ENCODE results near the gene CREM.
A peak's percentile ranks its signal among the peaks of the same experiment; 100 is the strongest.
"Not testable (repeated sequence)": the region's sequence is repeated elsewhere in the genome, so short reads cannot be mapped to it uniquely, and the experiment has no call there.

CREM gene

GRCh38 chr10:35213699-35214098 is 87.1 kb downstream of the CREM start:
- peaks cover 55% of the 10 kb centered on the region for H3K4me1 Mint-ChIP-seq (ENCODE audit: low read depth)
- peaks cover 33% of the 10 kb centered on the region for H3K36me3 Mint-ChIP-seq (ENCODE audit: low read depth)
- H3K27ac Mint-ChIP-seq, result peak overlapping the region; percentile 50
- no peaks in the 10 kb centered on the region for H3K27me3 Mint-ChIP-seq (ENCODE audit: low read depth)
- H3K4me3 Mint-ChIP-seq, result no peak overlapping the region
- H3K9me3 Mint-ChIP-seq, result no peaks in the 10 kb centered on the region

- H3K27me3 Mint-ChIP-seq (ENCODE audit: low read depth), result no peaks in the 10 kb centered on the region
- no peak overlapping the region for H3K27ac Mint-ChIP-seq
- H3K4me3 Mint-ChIP-seq, result no peak overlapping the region
- H3K9me3 Mint-ChIP-seq, result no peaks in the 10 kb centered on the region
- peaks cover 54% of the 10 kb centered on the region for H3K4me1 Mint-ChIP-seq (ENCODE audit: low read depth)
- H3K36me3 Mint-ChIP-seq (ENCODE audit: low read depth), result peaks cover 29% of the 10 kb centered on the region
Measured at GRCh38 chr10:35214607-35215020, 88.0 kb downstream of the CREM start.

- H3K27ac Mint-ChIP-seq, result no peak overlapping the region
- no peak overlapping the region for H3K4me3 Mint-ChIP-seq
- H3K9me3 Mint-ChIP-seq, result no peaks in the 10 kb centered on the region
- peaks cover 27% of the 10 kb centered on the region for H3K36me3 Mint-ChIP-seq (ENCODE audit: low read depth)
- peaks cover 49% of the 10 kb centered on the region for H3K4me1 Mint-ChIP-seq (ENCODE audit: low read depth)
- no peaks in the 10 kb centered on the region for H3K27me3 Mint-ChIP-seq (ENCODE audit: low read depth)
Measured at GRCh38 chr10:35215107-35215506, 88.5 kb downstream of the CREM start.

- Mint-ChIP-seq H3K9me3 (no peaks in the 10 kb centered on the region), H3K4me3 (peak overlapping the region; percentile 46), H3K36me3 (ENCODE audit: low read depth) (peaks cover 16% of the 10 kb centered on the region), H3K27ac (peak overlapping the region; percentile 73), H3K4me1 (ENCODE audit: low read depth) (peaks cover 38% of the 10 kb centered on the region), H3K27me3 (ENCODE audit: low read depth) (no peaks in the 10 kb centered on the region)
Measured at GRCh38 chr10:35216303-35216905, 89.8 kb downstream of the CREM start.

- peaks cover 37% of the 10 kb centered on the region for H3K4me1 Mint-ChIP-seq (ENCODE audit: low read depth)
- H3K27me3 Mint-ChIP-seq (ENCODE audit: low read depth); H3K9me3 Mint-ChIP-seq: not testable (repeated sequence)
- peak overlapping the region; percentile 46 for H3K4me3 Mint-ChIP-seq
- H3K36me3 Mint-ChIP-seq (ENCODE audit: low read depth), result peaks cover 12% of the 10 kb centered on the region
- peak overlapping the region; percentile 73 for H3K27ac Mint-ChIP-seq
Measured at GRCh38 chr10:35216956-35217355, 90.3 kb downstream of the CREM start.

GRCh38 chr10:35217455-35217854 is 90.8 kb downstream of the CREM start:
- Mint-ChIP-seq H3K9me3 (no peaks in the 10 kb centered on the region), H3K36me3 (ENCODE audit: low read depth) (peaks cover 8% of the 10 kb centered on the region), H3K4me3 (no peak overlapping the region), H3K27ac (peak overlapping the region; percentile 91), H3K27me3 (ENCODE audit: low read depth) (no peaks in the 10 kb centered on the region), H3K4me1 (ENCODE audit: low read depth) (peaks cover 37% of the 10 kb centered on the region)

- Mint-ChIP-seq H3K36me3 (ENCODE audit: low read depth) (peaks cover 4% of the 10 kb centered on the region), H3K4me3 (peak overlapping the region; percentile 65), H3K27me3 (ENCODE audit: low read depth) (no peaks in the 10 kb centered on the region), H3K9me3 (no peaks in the 10 kb centered on the region), H3K4me1 (ENCODE audit: low read depth) (peaks cover 36% of the 10 kb centered on the region), H3K27ac (peak overlapping the region; percentile 91)
Measured at GRCh38 chr10:35218339-35218955, 91.8 kb downstream of the CREM start.

GRCh38 chr10:35219292-35219691 is 92.6 kb downstream of the CREM start:
- Mint-ChIP-seq H3K27me3 (ENCODE audit: low read depth) (no peaks in the 10 kb centered on the region), H3K4me1 (ENCODE audit: low read depth) (peaks cover 32% of the 10 kb centered on the region), H3K36me3 (ENCODE audit: low read depth) (no peaks in the 10 kb centered on the region), H3K4me3 (no peak overlapping the region), H3K9me3 (no peaks in the 10 kb centered on the region), H3K27ac (peak overlapping the region; percentile 91)

- H3K27me3 Mint-ChIP-seq (ENCODE audit: low read depth), result no peaks in the 10 kb centered on the region
- no peak overlapping the region for H3K4me3 Mint-ChIP-seq
- peaks cover 35% of the 10 kb centered on the region for H3K4me1 Mint-ChIP-seq (ENCODE audit: low read depth)
- H3K27ac Mint-ChIP-seq, result no peak overlapping the region
- H3K9me3 Mint-ChIP-seq, result peaks cover 2% of the 10 kb centered on the region
- no peaks in the 10 kb centered on the region for H3K36me3 Mint-ChIP-seq (ENCODE audit: low read depth)
Measured at GRCh38 chr10:35219891-35220890, 93.5 kb downstream of the CREM start.

GRCh38 chr10:35223016-35223415 is 96.4 kb downstream of the CREM start:
- Mint-ChIP-seq H3K9me3 (peaks cover 5% of the 10 kb centered on the region), H3K4me1 (ENCODE audit: low read depth) (peaks cover 19% of the 10 kb centered on the region), H3K27ac (no peak overlapping the region), H3K36me3 (ENCODE audit: low read depth) (peaks cover 3% of the 10 kb centered on the region), H3K4me3 (no peak overlapping the region), H3K27me3 (ENCODE audit: low read depth) (no peaks in the 10 kb centered on the region)

GRCh38 chr10:35224045-35224740 is 97.5 kb downstream of the CREM start:
- Mint-ChIP-seq H3K4me3 (no peak overlapping the region), H3K9me3 (peaks cover 5% of the 10 kb centered on the region), H3K36me3 (ENCODE audit: low read depth) (peaks cover 3% of the 10 kb centered on the region), H3K27me3 (ENCODE audit: low read depth) (no peaks in the 10 kb centered on the region), H3K27ac (no peak overlapping the region), H3K4me1 (ENCODE audit: low read depth) (peaks cover 8% of the 10 kb centered on the region)

GRCh38 chr10:35225204-35225603 is 98.6 kb downstream of the CREM start:
- Mint-ChIP-seq H3K27me3 (ENCODE audit: low read depth) (no peaks in the 10 kb centered on the region), H3K36me3 (ENCODE audit: low read depth) (peaks cover 3% of the 10 kb centered on the region), H3K27ac (peak overlapping the region; percentile 26), H3K4me3 (no peak overlapping the region), H3K9me3 (peaks cover 5% of the 10 kb centered on the region), H3K4me1 (ENCODE audit: low read depth) (peaks cover 5% of the 10 kb centered on the region)

- Mint-ChIP-seq H3K4me3 (no peak overlapping the region), H3K9me3 (peaks cover 5% of the 10 kb centered on the region), H3K27me3 (ENCODE audit: low read depth) (no peaks in the 10 kb centered on the region), H3K36me3 (ENCODE audit: low read depth) (peaks cover 3% of the 10 kb centered on the region), H3K4me1 (ENCODE audit: low read depth) (peaks cover 5% of the 10 kb centered on the region), H3K27ac (no peak overlapping the region)
Measured at GRCh38 chr10:35226507-35226906, 99.9 kb downstream of the CREM start.

GRCh38 chr10:35228058-35228457 is 101.4 kb downstream of the CREM start:
- H3K27me3 Mint-ChIP-seq (ENCODE audit: low read depth), result no peaks in the 10 kb centered on the region

More at GRCh38 chr10:35228058-35228457, 101.4 kb downstream of the CREM start:
- Mint-ChIP-seq H3K27ac (no peak overlapping the region), H3K4me3 (no peak overlapping the region), H3K9me3 (peaks cover 5% of the 10 kb centered on the region), H3K36me3 (ENCODE audit: low read depth) (peaks cover 3% of the 10 kb centered on the region), H3K4me1 (ENCODE audit: low read depth) (peaks cover 5% of the 10 kb centered on the region)
